WTC11 (cell line): Measurements from ENCODE around the gene SYTL1. TPM values are rescaled to one million over a fixed set of nuclear protein-coding genes. Genes with fewer than 3 reads are reported as not detected.

Source experiments
- ATAC-seq: fragments of 200-7000 bp; cut with Tn5 transposase; 2 replicates; pipeline ENCODE4 v1.10.0; 2021; ENCODE audit warnings: mild to moderate bottlenecking, moderate library complexity
- CTCF ChIA-PET: fragments of 300-600 bp; sonication (Branson Sonifier 250); formaldehyde crosslinking; loops from one replicate; lab custom pipeline; 2021; ENCODE audit warnings: antibody characterized with exemption; lab: Charles Lee
- POLR2A ChIA-PET: fragments of 350-600 bp; sonication (Branson Sonifier 250); formaldehyde crosslinking; loops from one replicate; lab custom pipeline; 2021; ENCODE audit warnings: antibody characterized with exemption; lab: Charles Lee
- DNase-seq: peaks from one replicate; pipeline ENCODE4 v3.0.0; 2021; ENCODE audit warnings: low spot score
- H3K27ac Mint-ChIP-seq: 2 replicates; pipeline ENCODE4 v1.8.0; 2021; ENCODE audit warnings: mixed read lengths
- H3K27me3 Mint-ChIP-seq: 2 replicates; pipeline ENCODE4 v1.8.0; 2021; ENCODE audit warnings: low read depth, mild to moderate bottlenecking, moderate library complexity, mixed read lengths
- H3K36me3 Mint-ChIP-seq: 2 replicates; pipeline ENCODE4 v1.8.0; 2021; ENCODE audit warnings: mixed read lengths
- H3K4me1 Mint-ChIP-seq: 2 replicates; pipeline ENCODE4 v1.8.0; 2022; ENCODE audit warnings: mixed read lengths
- H3K4me3 Mint-ChIP-seq: 2 replicates; pipeline ENCODE4 v1.8.0; 2021; ENCODE audit warnings: mild to moderate bottlenecking, moderate library complexity, mixed read lengths
- H3K9me3 Mint-ChIP-seq: 2 replicates; pipeline ENCODE4 v1.8.0; 2021; ENCODE audit warnings: mixed read lengths
- GABPB1 ChIP-seq: sonication (generic); formaldehyde crosslinking; IDR thresholded peaks from 2 replicates; pipeline ENCODE4 v1.8.1; 2023; ENCODE audit warnings: mild to moderate bottlenecking, missing genetic modification reagents
- GRHL2 ChIP-seq: fragments of 250-450 bp; sonication (Bioruptor Pico); IDR thresholded peaks from 2 replicates; pipeline ENCODE4 v1.8.0; 2022; ENCODE audit warnings: mild to moderate bottlenecking, moderate library complexity; ENCODE audit not compliant: insufficient replicate concordance, severe bottlenecking
- GTF2I ChIP-seq: fragments of 250-450 bp; sonication (Bioruptor Pico); conservative IDR thresholded peaks from 2 replicates; pipeline ENCODE4 v1.4.0; 2021; ENCODE audit warnings: mild to moderate bottlenecking
- HMGA2 ChIP-seq: fragments of 250-450 bp; sonication (Bioruptor Pico); IDR thresholded peaks from 2 replicates; pipeline ENCODE4 v1.4.0; 2021; ENCODE audit warnings: mild to moderate bottlenecking, moderate library complexity
- IRF2 ChIP-seq: sonication (generic); formaldehyde crosslinking; IDR thresholded peaks from 2 replicates; pipeline ENCODE4 v1.8.0; 2022; ENCODE audit warnings: low read depth, missing genetic modification reagents, borderline replicate concordance
- JUN ChIP-seq: sonication (generic); formaldehyde crosslinking; IDR thresholded peaks from 2 replicates; pipeline ENCODE4 v1.8.0; 2023; ENCODE audit warnings: mild to moderate bottlenecking, missing genetic modification reagents
- MYBL2 ChIP-seq: sonication (generic); formaldehyde crosslinking; IDR thresholded peaks from 2 replicates; pipeline ENCODE4 v1.8.1; 2023; ENCODE audit warnings: mild to moderate bottlenecking, moderate library complexity, missing genetic modification reagents
- NFATC4 ChIP-seq: fragments of 250-450 bp; sonication (Bioruptor Pico); IDR thresholded peaks from 2 replicates; pipeline ENCODE4 v1.9.0; 2021; ENCODE audit warnings: mild to moderate bottlenecking
- NR2C2 ChIP-seq: sonication (generic); formaldehyde crosslinking; IDR thresholded peaks from 2 replicates; pipeline ENCODE4 v1.8.0; 2022; ENCODE audit warnings: mild to moderate bottlenecking, missing genetic modification reagents
- PRRX2 ChIP-seq: fragments of 250-450 bp; sonication (Bioruptor Pico); IDR thresholded peaks from 2 replicates; pipeline ENCODE4 v1.8.0; 2021; ENCODE audit warnings: mild to moderate bottlenecking
- SMAD3 ChIP-seq: sonication (generic); formaldehyde crosslinking; IDR thresholded peaks from 2 replicates; pipeline ENCODE4 v1.8.0; 2022; ENCODE audit warnings: missing genetic modification reagents, mild to moderate bottlenecking, borderline replicate concordance
- TCF7 ChIP-seq: sonication (generic); formaldehyde crosslinking; IDR thresholded peaks from 2 replicates; pipeline ENCODE4 v1.8.0; 2022; ENCODE audit warnings: mild to moderate bottlenecking, low read depth, missing genetic modification reagents, moderate library complexity
- TEAD4 ChIP-seq: sonication (generic); formaldehyde crosslinking; IDR thresholded peaks from 2 replicates; pipeline ENCODE4 v1.8.0; 2022; ENCODE audit warnings: mild to moderate bottlenecking, missing genetic modification reagents
- TP53 ChIP-seq: sonication (generic); formaldehyde crosslinking; IDR thresholded peaks from 2 replicates; pipeline ENCODE4 v1.8.1; 2023; ENCODE audit warnings: mild to moderate bottlenecking, missing genetic modification reagents
- ZBTB21 ChIP-seq: sonication (generic); formaldehyde crosslinking; IDR thresholded peaks from 2 replicates; pipeline ENCODE4 v1.8.1; 2023; ENCODE audit warnings: mild to moderate bottlenecking, missing genetic modification reagents, borderline replicate concordance
- ZNF138 ChIP-seq: sonication (generic); formaldehyde crosslinking; conservative IDR thresholded peaks from 2 replicates; pipeline ENCODE4 v1.8.1; 2022; ENCODE audit warnings: mild to moderate bottlenecking, moderate library complexity, missing genetic modification reagents
- total RNA-seq: library from RNA; stranded (reverse); gene quantifications from 3 replicates; pipeline ENCODE4 v1.2.3, GENCODE V29; 2021
- TF ChIP-seq, protein P1 (sequence below): fragments of 200-600 bp; IDR thresholded peaks from 2 replicates; pipeline ENCODE4 v1.8.0; 2022; ENCODE audit warnings: antibody characterized with exemption
- TF ChIP-seq, protein P2 (sequence below): fragments of 250-450 bp; sonication (Bioruptor Pico); IDR thresholded peaks from 2 replicates; pipeline ENCODE4 v1.8.0; 2021; ENCODE audit warnings: mild to moderate bottlenecking
- TF ChIP-seq, protein P3 (sequence below): sonication (generic); formaldehyde crosslinking; IDR thresholded peaks from 2 replicates; pipeline ENCODE4 v1.8.1; 2022; ENCODE audit warnings: mild to moderate bottlenecking, missing genetic modification reagents, moderate library complexity, borderline replicate concordance
- TF ChIP-seq, protein P4 (sequence below): sonication (generic); formaldehyde crosslinking; IDR thresholded peaks from 2 replicates; pipeline ENCODE4 v1.8.1; 2023; ENCODE audit warnings: mild to moderate bottlenecking, missing genetic modification reagents, moderate library complexity
- TF ChIP-seq, protein P5 (sequence below): sonication (generic); formaldehyde crosslinking; IDR thresholded peaks from 2 replicates; pipeline ENCODE4 v1.8.1; 2023; ENCODE audit warnings: mild to moderate bottlenecking, moderate library complexity, missing genetic modification reagents
- TF ChIP-seq, protein P6 (sequence below): sonication (generic); formaldehyde crosslinking; IDR thresholded peaks from 2 replicates; pipeline ENCODE4 v1.8.1; 2023; ENCODE audit warnings: mild to moderate bottlenecking, missing genetic modification reagents, moderate library complexity
- TF ChIP-seq, protein P7 (sequence below): sonication (generic); formaldehyde crosslinking; IDR thresholded peaks from 2 replicates; pipeline ENCODE4 v1.8.1; 2022; ENCODE audit warnings: mild to moderate bottlenecking, moderate library complexity, missing genetic modification reagents

SYTL1 gene
- total RNA-seq, 1 experiment from 2014 or later = 18.0 TPM

DNA sequence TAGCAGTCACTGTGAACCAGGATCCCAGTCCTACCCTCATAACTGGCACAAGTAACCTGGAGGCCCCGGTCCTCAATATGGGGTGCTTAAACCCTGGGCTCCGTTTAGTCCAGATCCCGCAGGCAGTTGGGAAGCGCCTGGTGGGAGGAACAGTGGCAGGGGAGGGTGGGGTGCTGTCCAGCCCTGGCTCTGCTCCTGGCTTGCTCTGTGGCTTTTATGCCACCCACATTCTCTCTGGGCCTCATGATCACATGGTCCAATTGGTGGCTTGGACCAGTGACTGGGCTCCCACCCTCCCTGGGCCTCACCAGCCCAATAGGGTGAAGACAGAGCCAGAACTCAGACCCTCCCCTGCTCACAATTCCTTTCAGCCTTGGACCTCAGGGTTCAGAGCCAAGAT is 38.4 kb downstream of the SYTL1 start (continued):
- TF ChIP-seq, protein P1, sequence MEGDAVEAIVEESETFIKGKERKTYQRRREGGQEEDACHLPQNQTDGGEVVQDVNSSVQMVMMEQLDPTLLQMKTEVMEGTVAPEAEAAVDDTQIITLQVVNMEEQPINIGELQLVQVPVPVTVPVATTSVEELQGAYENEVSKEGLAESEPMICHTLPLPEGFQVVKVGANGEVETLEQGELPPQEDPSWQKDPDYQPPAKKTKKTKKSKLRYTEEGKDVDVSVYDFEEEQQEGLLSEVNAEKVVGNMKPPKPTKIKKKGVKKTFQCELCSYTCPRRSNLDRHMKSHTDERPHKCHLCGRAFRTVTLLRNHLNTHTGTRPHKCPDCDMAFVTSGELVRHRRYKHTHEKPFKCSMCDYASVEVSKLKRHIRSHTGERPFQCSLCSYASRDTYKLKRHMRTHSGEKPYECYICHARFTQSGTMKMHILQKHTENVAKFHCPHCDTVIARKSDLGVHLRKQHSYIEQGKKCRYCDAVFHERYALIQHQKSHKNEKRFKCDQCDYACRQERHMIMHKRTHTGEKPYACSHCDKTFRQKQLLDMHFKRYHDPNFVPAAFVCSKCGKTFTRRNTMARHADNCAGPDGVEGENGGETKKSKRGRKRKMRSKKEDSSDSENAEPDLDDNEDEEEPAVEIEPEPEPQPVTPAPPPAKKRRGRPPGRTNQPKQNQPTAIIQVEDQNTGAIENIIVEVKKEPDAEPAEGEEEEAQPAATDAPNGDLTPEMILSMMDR = no peak
- TF ChIP-seq GRHL2 (CRISPR knock-in tag) (no peak), TEAD4 (CRISPR knock-in tag) (no peak), HMGA2 (CRISPR knock-in tag) (no peak), GABPB1 (no peak), TP53 (CRISPR knock-in tag) (no peak)
- TF ChIP-seq, protein P2, sequence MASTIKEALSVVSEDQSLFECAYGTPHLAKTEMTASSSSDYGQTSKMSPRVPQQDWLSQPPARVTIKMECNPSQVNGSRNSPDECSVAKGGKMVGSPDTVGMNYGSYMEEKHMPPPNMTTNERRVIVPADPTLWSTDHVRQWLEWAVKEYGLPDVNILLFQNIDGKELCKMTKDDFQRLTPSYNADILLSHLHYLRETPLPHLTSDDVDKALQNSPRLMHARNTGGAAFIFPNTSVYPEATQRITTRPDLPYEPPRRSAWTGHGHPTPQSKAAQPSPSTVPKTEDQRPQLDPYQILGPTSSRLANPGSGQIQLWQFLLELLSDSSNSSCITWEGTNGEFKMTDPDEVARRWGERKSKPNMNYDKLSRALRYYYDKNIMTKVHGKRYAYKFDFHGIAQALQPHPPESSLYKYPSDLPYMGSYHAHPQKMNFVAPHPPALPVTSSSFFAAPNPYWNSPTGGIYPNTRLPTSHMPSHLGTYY (CRISPR knock-in tag) = no peak
- TF ChIP-seq, protein P3, sequence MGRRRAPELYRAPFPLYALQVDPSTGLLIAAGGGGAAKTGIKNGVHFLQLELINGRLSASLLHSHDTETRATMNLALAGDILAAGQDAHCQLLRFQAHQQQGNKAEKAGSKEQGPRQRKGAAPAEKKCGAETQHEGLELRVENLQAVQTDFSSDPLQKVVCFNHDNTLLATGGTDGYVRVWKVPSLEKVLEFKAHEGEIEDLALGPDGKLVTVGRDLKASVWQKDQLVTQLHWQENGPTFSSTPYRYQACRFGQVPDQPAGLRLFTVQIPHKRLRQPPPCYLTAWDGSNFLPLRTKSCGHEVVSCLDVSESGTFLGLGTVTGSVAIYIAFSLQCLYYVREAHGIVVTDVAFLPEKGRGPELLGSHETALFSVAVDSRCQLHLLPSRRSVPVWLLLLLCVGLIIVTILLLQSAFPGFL (CRISPR knock-in tag) = no peak
- TF ChIP-seq, protein P4, sequence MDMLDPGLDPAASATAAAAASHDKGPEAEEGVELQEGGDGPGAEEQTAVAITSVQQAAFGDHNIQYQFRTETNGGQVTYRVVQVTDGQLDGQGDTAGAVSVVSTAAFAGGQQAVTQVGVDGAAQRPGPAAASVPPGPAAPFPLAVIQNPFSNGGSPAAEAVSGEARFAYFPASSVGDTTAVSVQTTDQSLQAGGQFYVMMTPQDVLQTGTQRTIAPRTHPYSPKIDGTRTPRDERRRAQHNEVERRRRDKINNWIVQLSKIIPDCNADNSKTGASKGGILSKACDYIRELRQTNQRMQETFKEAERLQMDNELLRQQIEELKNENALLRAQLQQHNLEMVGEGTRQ (CRISPR knock-in tag) = no peak
- TF ChIP-seq, protein P5, sequence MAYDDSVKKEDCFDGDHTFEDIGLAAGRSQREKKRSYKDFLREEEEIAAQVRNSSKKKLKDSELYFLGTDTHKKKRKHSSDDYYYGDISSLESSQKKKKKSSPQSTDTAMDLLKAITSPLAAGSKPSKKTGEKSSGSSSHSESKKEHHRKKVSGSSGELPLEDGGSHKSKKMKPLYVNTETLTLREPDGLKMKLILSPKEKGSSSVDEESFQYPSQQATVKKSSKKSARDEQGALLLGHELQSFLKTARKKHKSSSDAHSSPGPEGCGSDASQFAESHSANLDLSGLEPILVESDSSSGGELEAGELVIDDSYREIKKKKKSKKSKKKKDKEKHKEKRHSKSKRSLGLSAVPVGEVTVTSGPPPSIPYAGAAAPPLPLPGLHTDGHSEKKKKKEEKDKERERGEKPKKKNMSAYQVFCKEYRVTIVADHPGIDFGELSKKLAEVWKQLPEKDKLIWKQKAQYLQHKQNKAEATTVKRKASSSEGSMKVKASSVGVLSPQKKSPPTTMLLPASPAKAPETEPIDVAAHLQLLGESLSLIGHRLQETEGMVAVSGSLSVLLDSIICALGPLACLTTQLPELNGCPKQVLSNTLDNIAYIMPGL (CRISPR knock-in tag) = no peak

DNA sequence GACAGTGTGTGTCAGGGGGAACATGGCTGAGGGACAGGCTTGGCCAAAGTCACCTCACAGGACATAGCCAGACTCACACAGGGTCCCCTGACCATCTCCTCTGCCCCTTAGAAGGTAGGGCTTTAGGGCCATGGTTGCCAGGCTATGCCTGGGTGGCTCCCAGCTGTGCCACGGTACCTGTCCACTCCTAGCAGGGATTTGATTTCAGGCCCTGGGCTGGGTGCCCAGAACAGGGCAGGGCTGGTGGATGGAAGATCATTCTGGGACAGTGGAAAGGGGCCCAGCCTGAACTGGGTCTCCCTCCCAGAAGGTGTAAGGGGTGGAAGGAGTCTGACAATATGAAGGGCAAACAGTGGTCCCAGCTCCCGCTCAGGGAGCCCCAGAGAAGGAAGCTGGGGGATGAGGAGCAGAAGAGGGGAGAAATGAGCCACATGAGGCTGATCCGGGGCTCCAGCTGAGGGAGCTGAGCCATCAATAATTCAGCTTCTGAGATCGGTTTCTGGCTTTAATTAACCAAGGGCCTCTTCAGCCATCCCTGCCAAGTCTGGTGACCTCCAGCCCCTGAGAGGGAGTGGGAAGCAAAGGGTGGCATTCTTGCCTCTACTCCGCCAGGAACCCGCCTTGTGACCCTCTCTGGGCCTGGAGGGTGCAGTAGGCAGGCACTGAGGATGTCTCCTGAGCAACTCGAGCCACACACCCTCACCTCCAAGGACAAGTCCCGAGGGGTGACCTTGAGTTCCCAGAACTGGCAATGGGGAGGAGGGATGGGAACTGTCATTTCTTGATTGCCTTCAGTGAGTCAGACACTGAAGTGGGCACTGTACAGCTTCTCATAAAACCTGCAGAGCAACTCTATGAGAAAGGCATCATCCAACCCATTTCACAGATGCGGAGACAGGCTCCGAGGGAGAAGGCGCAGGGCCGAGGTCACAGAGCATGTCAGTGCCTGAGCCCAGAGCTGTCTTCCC is 39.2 kb downstream of the SYTL1 start:
- no peaks in the 10 kb centered on the region for H3K36me3 Mint-ChIP-seq
- H3K4me3 Mint-ChIP-seq = 0 out of 2 replicates have a peak overlapping the region, but pooled peaks have one; percentile 34
- H3K27me3 Mint-ChIP-seq = peaks cover 24% of the 10 kb centered on the region
- CTCF ChIA-PET = interaction anchor here (1.0 to 13.1 kb wide), 8 partner anchors 10 to 336 kb away, joined by 4 to 260 read pairs (median 17); partner anchors contain the start of genes GPR3 and MAP3K6
- no peak overlapping the region for H3K27ac Mint-ChIP-seq
- POLR2A ChIA-PET = interaction anchor here (0.5 kb wide), 1 partner anchor 15 kb away, joined by 4 read pairs; no protein-coding TSS in a partner anchor
- no peak for ATAC-seq
- H3K9me3 Mint-ChIP-seq = no peaks in the 10 kb centered on the region
- no peak for DNase-seq
- peaks cover 4% of the 10 kb centered on the region; the same call in 1 of the 2 replicates for H3K4me1 Mint-ChIP-seq
- TF ChIP-seq NR2C2 (no peak), SMAD3 (CRISPR knock-in tag) (no peak), ZNF138 (no peak), ZBTB21 (CRISPR knock-in tag) (no peak), GTF2I (no peak), JUN (CRISPR knock-in tag) (no peak), MYBL2 (no peak), NFATC4 (CRISPR knock-in tag) (no peak), PRRX2 (no peak), IRF2 (CRISPR knock-in tag) (no peak), GRHL2 (CRISPR knock-in tag) (no peak), TCF7 (CRISPR knock-in tag) (no peak)
- TF ChIP-seq, protein P4 (CRISPR knock-in tag) = no peak
- TF ChIP-seq, protein P6, sequence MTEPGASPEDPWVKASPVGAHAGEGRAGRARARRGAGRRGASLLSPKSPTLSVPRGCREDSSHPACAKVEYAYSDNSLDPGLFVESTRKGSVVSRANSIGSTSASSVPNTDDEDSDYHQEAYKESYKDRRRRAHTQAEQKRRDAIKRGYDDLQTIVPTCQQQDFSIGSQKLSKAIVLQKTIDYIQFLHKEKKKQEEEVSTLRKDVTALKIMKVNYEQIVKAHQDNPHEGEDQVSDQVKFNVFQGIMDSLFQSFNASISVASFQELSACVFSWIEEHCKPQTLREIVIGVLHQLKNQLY (CRISPR knock-in tag) = no peak
- TF ChIP-seq, protein P7, sequence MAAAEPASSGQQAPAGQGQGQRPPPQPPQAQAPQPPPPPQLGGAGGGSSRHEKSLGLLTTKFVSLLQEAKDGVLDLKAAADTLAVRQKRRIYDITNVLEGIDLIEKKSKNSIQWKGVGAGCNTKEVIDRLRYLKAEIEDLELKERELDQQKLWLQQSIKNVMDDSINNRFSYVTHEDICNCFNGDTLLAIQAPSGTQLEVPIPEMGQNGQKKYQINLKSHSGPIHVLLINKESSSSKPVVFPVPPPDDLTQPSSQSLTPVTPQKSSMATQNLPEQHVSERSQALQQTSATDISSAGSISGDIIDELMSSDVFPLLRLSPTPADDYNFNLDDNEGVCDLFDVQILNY (CRISPR knock-in tag) = no peak
